Measurements from ENCODE around the gene MIEF2.

The MIEF2 gene

DNA sequence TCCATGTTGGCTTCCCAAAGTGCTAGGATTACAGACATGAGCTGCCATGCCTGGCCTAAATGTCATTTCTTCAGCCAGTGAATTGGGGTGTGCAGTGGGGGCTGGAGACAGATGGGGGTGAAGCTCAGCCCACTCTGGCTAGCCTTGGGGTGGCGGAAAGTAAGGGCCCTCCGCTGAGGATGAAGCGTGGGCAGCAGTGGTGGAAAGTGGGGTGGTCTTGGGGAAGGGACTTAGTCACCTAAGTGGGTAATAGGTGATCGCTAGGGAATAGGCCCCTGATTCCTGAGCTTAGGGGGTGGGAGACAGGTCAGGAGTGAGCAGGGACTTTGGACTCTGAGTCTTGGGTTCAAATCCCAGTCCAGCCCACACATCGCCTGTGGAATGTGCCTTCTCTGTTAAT is 32.8 kb upstream of the MIEF2 start:
- H3K27me3 ChIP-seq (ENCODE audit: insufficient read depth, low read depth, severe bottlenecking) = no peaks in the 10 kb centered on the region
- DNase-seq = no peak
- H3K4me3 ChIP-seq (ENCODE audit: low read depth, low read length) = no peak overlapping the region
- H3K9me3 ChIP-seq (ENCODE audit: severe bottlenecking) = no peaks in the 10 kb centered on the region
- no peak overlapping the region for H3K27ac ChIP-seq
- TF ChIP-seq, protein P1, sequence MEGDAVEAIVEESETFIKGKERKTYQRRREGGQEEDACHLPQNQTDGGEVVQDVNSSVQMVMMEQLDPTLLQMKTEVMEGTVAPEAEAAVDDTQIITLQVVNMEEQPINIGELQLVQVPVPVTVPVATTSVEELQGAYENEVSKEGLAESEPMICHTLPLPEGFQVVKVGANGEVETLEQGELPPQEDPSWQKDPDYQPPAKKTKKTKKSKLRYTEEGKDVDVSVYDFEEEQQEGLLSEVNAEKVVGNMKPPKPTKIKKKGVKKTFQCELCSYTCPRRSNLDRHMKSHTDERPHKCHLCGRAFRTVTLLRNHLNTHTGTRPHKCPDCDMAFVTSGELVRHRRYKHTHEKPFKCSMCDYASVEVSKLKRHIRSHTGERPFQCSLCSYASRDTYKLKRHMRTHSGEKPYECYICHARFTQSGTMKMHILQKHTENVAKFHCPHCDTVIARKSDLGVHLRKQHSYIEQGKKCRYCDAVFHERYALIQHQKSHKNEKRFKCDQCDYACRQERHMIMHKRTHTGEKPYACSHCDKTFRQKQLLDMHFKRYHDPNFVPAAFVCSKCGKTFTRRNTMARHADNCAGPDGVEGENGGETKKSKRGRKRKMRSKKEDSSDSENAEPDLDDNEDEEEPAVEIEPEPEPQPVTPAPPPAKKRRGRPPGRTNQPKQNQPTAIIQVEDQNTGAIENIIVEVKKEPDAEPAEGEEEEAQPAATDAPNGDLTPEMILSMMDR (IDR thresholded peaks at IDR 0.05; ENCODE audit: low read depth, low read length) = no peak
- H3K36me3 ChIP-seq = peaks cover 9% of the 10 kb centered on the region

DNA sequence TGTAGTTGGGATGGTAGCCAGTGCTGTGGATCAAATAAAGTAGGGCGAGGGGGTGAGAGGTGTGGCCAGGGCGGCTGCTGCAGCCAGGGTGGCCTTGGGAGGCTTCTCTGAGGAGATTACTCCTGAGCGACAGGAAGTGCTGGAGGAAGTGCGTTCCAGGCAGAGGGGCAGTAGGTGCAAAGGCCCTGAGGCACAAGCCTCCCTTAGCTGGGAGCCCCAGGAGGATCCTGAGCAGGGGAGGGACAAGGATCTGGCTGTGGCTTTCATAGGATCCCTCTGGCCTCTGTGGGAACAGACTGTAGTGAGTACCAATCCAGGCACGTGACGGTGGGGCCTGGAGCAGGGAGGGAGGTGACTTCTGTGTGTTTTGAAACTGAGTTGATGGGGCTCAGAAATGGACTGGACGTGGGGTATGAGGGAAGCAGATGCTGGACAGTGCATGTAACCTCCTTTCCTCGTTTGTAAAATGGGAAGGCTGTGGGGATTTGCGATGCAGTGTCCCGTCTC is 32.2 kb upstream of the MIEF2 start:
- TF ChIP-seq, protein P1 (IDR thresholded peaks at IDR 0.05; ENCODE audit: low read depth, low read length) = no peak
- H3K27ac ChIP-seq = no peak overlapping the region
- no peaks in the 10 kb centered on the region for H3K9me3 ChIP-seq (ENCODE audit: severe bottlenecking)
- no peak overlapping the region for H3K4me3 ChIP-seq (ENCODE audit: low read depth, low read length)
- H3K36me3 ChIP-seq = peaks cover 10% of the 10 kb centered on the region
- DNase-seq = no peak
- no peaks in the 10 kb centered on the region for H3K27me3 ChIP-seq (ENCODE audit: insufficient read depth, low read depth, severe bottlenecking)

DNA sequence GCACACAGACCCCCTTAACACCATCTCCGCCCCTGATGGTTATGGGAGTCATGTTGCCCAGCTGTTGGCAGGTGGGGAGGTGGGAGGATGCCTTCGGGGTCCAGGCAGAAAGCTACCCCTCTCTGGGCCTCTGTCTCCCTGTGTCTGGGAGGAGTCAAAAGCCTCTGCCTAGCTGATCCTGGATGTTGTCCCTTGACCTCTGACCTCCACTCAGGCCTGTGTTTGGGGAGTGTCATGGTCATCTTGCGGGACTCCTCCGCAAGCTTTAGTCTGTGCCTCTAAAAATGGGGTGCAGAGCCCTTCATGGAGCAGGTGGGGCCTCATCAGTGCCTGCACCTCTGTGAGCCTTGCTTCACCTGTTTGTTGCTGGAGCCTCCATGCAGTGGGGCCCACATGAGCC is 31.2 kb upstream of the MIEF2 start:
- Histone ChIP-seq H3K9me3 (ENCODE audit: severe bottlenecking) (no peaks in the 10 kb centered on the region), H3K27ac (no peak overlapping the region), H3K36me3 (peaks cover 18% of the 10 kb centered on the region), H3K4me3 (ENCODE audit: low read depth, low read length) (no peak overlapping the region), H3K27me3 (ENCODE audit: insufficient read depth, low read depth, severe bottlenecking) (no peaks in the 10 kb centered on the region)
- DNase-seq = no peak
- TF ChIP-seq, protein P1 (IDR thresholded peaks at IDR 0.05; ENCODE audit: low read depth, low read length) = no peak

DNA sequence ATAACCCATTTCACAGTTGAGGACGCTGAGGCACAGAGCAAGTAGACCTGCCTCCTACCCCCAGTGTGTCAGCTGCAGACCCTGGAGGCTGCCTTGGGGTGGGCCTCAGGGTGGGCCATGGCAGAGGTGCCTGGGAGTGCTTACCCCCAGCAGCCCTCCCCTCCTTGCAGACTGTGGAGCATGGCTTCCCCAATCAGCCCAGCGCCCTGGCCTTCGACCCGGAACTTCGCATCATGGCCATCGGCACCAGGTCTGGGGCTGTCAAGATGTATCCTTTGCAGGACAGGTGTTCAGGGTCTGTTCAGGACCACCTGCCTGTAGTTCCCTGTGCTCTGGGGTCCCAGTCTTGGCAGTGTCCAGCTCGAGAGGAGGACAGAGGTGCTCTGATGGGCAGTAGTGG is 30.7 kb upstream of the MIEF2 start:
- H3K27ac ChIP-seq = no peak overlapping the region
- H3K9me3 ChIP-seq (ENCODE audit: severe bottlenecking) = no peaks in the 10 kb centered on the region
- DNase-seq = no peak
- H3K27me3 ChIP-seq (ENCODE audit: insufficient read depth, low read depth, severe bottlenecking) = no peaks in the 10 kb centered on the region
- TF ChIP-seq, protein P1 (IDR thresholded peaks at IDR 0.05; ENCODE audit: low read depth, low read length) = no peak
- peaks cover 23% of the 10 kb centered on the region for H3K36me3 ChIP-seq
- H3K4me3 ChIP-seq (ENCODE audit: low read depth, low read length) = no peak overlapping the region

DNA sequence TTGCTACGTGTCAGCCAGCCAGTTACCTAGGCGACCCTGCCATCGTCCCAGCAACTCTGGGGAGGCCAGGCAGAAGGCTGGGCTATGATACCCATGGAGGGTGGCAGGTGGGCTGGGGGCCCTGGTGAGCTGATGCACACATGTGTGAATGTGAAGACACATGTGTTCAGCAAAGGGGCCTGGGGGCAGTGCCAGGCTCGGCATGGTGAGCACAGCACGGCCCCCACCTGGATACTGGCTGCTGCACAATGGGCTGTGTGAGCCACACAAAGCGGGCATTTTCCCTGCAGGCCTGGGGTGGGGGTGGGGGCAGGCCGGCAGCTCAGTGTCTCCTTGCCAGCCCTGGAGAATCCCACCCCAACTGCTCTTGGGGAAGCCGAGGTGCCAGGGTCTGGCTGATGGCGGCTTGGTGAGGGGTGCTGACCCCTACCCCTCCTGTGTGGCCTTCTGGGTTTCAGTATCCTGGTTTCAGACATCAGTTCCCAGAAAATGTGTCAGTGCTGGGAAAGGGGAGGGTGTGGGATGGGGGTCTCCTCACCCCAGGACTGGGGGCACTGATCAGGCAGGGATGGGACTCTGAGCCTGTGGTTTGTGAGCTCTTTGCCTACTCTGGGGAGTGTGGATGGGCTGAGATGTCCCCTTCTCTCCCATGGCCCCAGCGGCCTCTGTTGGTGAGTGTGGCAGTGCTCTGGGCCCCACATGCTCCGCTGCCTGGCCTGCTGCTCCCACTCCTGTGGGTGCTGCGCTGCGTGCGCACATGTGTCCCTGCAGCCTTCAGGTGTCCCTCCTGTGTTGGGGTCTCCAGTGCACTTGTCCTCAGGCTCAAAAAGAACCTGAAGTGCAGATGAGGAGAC is 29.9 kb upstream of the MIEF2 start:
- DNase-seq = no peak
- no peak overlapping the region for H3K4me3 ChIP-seq (ENCODE audit: low read depth, low read length)
- no peaks in the 10 kb centered on the region for H3K27me3 ChIP-seq (ENCODE audit: insufficient read depth, low read depth, severe bottlenecking)
- no peak overlapping the region for H3K27ac ChIP-seq
- TF ChIP-seq, protein P1 (IDR thresholded peaks at IDR 0.05; ENCODE audit: low read depth, low read length) = no peak
- H3K36me3 ChIP-seq = peaks cover 29% of the 10 kb centered on the region
- no peaks in the 10 kb centered on the region for H3K9me3 ChIP-seq (ENCODE audit: severe bottlenecking)

Measured in WERI-Rb-1 (cell line).